Ramos (cell line): Measurements from ENCODE around the gene NPAS3.

Experiments
- in situ Hi-C: fragments of 300-500 bp; cut with MboI; formaldehyde crosslinking; loops from one replicate; pipeline ENCODE4 v1.14.3; 2022; ENCODE audit warnings: low sequenced_read_pairs; ENCODE audit not compliant: unreplicated experiment

Gene NPAS3

GRCh38 chr14:33711194-33711593, 772.5 kb downstream of the NPAS3 start:
- in situ Hi-C loops = no loop called here

- in situ Hi-C loops = no loop called here
Observed at GRCh38 chr14:33711811-33712216, 773.1 kb downstream of the NPAS3 start.

GRCh38 chr14:33714527-33715226, 776.0 kb downstream of the NPAS3 start:
- in situ Hi-C loops = no loop called here

GRCh38 chr14:33715227-33715528, 776.5 kb downstream of the NPAS3 start:
- in situ Hi-C loops = no loop called here

- in situ Hi-C loops = no loop called here
Observed at GRCh38 chr14:33716921-33717320, 778.2 kb downstream of the NPAS3 start.

- in situ Hi-C loops = no loop called here
Observed at GRCh38 chr14:33717866-33718265, 779.2 kb downstream of the NPAS3 start.

- in situ Hi-C loops = no loop called here
Observed at GRCh38 chr14:33720284-33720787, 781.7 kb downstream of the NPAS3 start.

GRCh38 chr14:33726685-33727084, 788.0 kb downstream of the NPAS3 start:
- in situ Hi-C loops = no loop called here

GRCh38 chr14:33727606-33728005, 788.9 kb downstream of the NPAS3 start:
- in situ Hi-C loops = no loop called here

GRCh38 chr14:33728010-33728498, 789.4 kb downstream of the NPAS3 start:
- in situ Hi-C loops = no loop called here

- in situ Hi-C loops = no loop called here
Observed at GRCh38 chr14:33730156-33730555, 791.5 kb downstream of the NPAS3 start.

GRCh38 chr14:33732175-33732574, 793.5 kb downstream of the NPAS3 start:
- in situ Hi-C loops = no loop called here

GRCh38 chr14:33733310-33733709, 794.6 kb downstream of the NPAS3 start:
- in situ Hi-C loops = no loop called here

- in situ Hi-C loops = no loop called here
Observed at GRCh38 chr14:33733721-33734120, 795.0 kb downstream of the NPAS3 start.

- in situ Hi-C loops = no loop called here
Observed at GRCh38 chr14:33734387-33734786, 795.7 kb downstream of the NPAS3 start.

GRCh38 chr14:33736299-33736825, 797.7 kb downstream of the NPAS3 start:
- in situ Hi-C loops = no loop called here

GRCh38 chr14:33736979-33737378, 798.3 kb downstream of the NPAS3 start:
- in situ Hi-C loops = no loop called here

GRCh38 chr14:33737446-33737845, 798.8 kb downstream of the NPAS3 start:
- in situ Hi-C loops = no loop called here

GRCh38 chr14:33738029-33738428, 799.4 kb downstream of the NPAS3 start:
- in situ Hi-C loops = no loop called here

GRCh38 chr14:33738491-33738890, 799.8 kb downstream of the NPAS3 start:
- in situ Hi-C loops = no loop called here

GRCh38 chr14:33740531-33740930, 801.9 kb downstream of the NPAS3 start:
- in situ Hi-C loops = no loop called here

GRCh38 chr14:33742166-33742565, 803.5 kb downstream of the NPAS3 start:
- in situ Hi-C loops = no loop called here
